HG02798 (cell line): Measurements from ENCODE around the gene DEFB113.

Source experiments
- ATAC-seq: cut with Tn5 transposase; IDR thresholded peaks from one replicate; pipeline ENCODE4 v1.9.1; 2021; ENCODE audit warnings: mild to moderate bottlenecking; ENCODE audit not compliant: unreplicated experiment, poor library complexity

The DEFB113 gene

GRCh38 chr6:49937811-49938210, 31.6 kb downstream of the DEFB113 start:
- ATAC-seq, result no peak

GRCh38 chr6:49937017-49937416, 32.4 kb downstream of the DEFB113 start:
- no peak for ATAC-seq

GRCh38 chr6:49935387-49935786, 34.0 kb downstream of the DEFB113 start:
- ATAC-seq, result no peak

- no peak for ATAC-seq
These were observed 34.7 kb downstream of the DEFB113 start for GRCh38 chr6:49934770-49935169.

- no peak for ATAC-seq
These were observed 35.9 kb downstream of the DEFB113 start for GRCh38 chr6:49933526-49933925.

GRCh38 chr6:49929340-49929739, 40.1 kb downstream of the DEFB113 start:
- ATAC-seq, result no peak

- no peak for ATAC-seq
These were observed 45.6 kb downstream of the DEFB113 start for GRCh38 chr6:49923826-49924225.

GRCh38 chr6:49919935-49920644, 49.3 kb downstream of the DEFB113 start:
- no peak for ATAC-seq

GRCh38 chr6:49919261-49919660, 50.2 kb downstream of the DEFB113 start:
- no peak for ATAC-seq

GRCh38 chr6:49918787-49919186, 50.6 kb downstream of the DEFB113 start:
- no peak for ATAC-seq
